GM23248 (cell line): ENCODE data around the gene HAUS6.

Experiments used
- EZH2 ChIP-seq: fragments of 200-600 bp; sonication (generic); IDR thresholded peaks from 2 replicates; pipeline ENCODE4 v1.6.1; 2018; ENCODE audit warnings: antibody characterized with exemption, mild to moderate bottlenecking; ENCODE audit not compliant: insufficient read depth, poor library complexity, severe bottlenecking
- EZH2phosphoT487 ChIP-seq: fragments of 200-600 bp; sonication (generic); IDR thresholded peaks from 2 replicates; pipeline ENCODE4 v1.6.1; 2018; ENCODE audit warnings: antibody characterized with exemption, moderate library complexity, mild to moderate bottlenecking, low read depth; ENCODE audit not compliant: insufficient read depth

- no peak for TF ChIP-seq EZH2
- TF ChIP-seq EZH2phosphoT487, result no peak
Measured at GRCh38 chr9:19009391-19009965, 93.2 kb downstream of the HAUS6 start.
